HCT116 (cell line): ENCODE measurements around the gene TMEM51. TPM values are rescaled to one million over a fixed set of nuclear protein-coding genes. Genes with fewer than 3 reads are reported as not detected.

ENCODE experiments used
- ATAC-seq: fragments of 200-7000 bp; cut with Tn5 transposase; 2 replicates; pipeline ENCODE4 v1.9.1; 2020; ENCODE audit warnings: mild to moderate bottlenecking, moderate library complexity
- BruUV-seq: library from RNA; stranded (reverse); fragments of 400-500 nt; replicated peaks from 2 replicates; lab custom pipeline; 2021; lab: Mats Ljungman, UMichigan
- CTCF ChIA-PET: fragments of 300-600 bp; sonication (Branson Sonifier 250); formaldehyde crosslinking; loops from one replicate; lab custom pipeline; 2021; ENCODE audit warnings: antibody characterized with exemption; lab: Charles Lee
- POLR2A ChIA-PET: fragments of 300-600, 350-600 bp; sonication (Branson Sonifier 250); formaldehyde crosslinking; loops from one replicate; lab custom pipeline; 2021; ENCODE audit warnings: antibody characterized with exemption; lab: Charles Lee
- RAD21 ChIA-PET, 2 experiments: fragments of 300-600 bp; sonication (Branson Sonifier 250); formaldehyde crosslinking; loops; one replicate each; lab custom pipeline; 2023; ENCODE audit warnings: low total read pairs in 2 of 2; ENCODE audit not compliant: uncharacterized antibody in 2 of 2, unreplicated experiment in 2 of 2, low non-redundant PET in 1 of 2; lab: Charles Lee
- DNase-seq: peaks from one replicate; pipeline ENCODE4 v3.0.0-alpha.2; 2010; ENCODE audit warnings: low read depth, low spot score
- H2AFZ ChIP-seq: fragments of 200-600 bp; shearing (Covaris generic), sonication (generic); 2 replicates; pipeline ENCODE4 v1.6.1; 2017; ENCODE audit warnings: low read depth, mixed run types, mixed read lengths, antibody characterized with exemption, low read length; ENCODE audit not compliant: poor library complexity, severe bottlenecking
- H3K27ac ChIP-seq: 2 replicates; pipeline ENCODE4 v1.5.1; 2012; ENCODE audit warnings: low read depth, low read length
- H3K27me3 ChIP-seq: fragments of 200-600 bp; sonication (generic); 2 replicates; pipeline ENCODE4 v1.6.1; 2016; ENCODE audit warnings: mixed run types, low read length, mixed read lengths; ENCODE audit not compliant: insufficient read depth
- H3K36me3 ChIP-seq, 2 experiments: fragments of 200-500 bp in 1 of 2; fragments of 200-600 bp in 1 of 2; sonication (Bioruptor generic) in 1 of 2; sonication (generic) in 1 of 2; 2 replicates each; pipeline versions ENCODE4 v1.5.1 to v1.6.1; 2014 to 2016; ENCODE audit warnings: low read length in 2 of 2, inconsistent platforms in 1 of 2, mixed read lengths in 1 of 2, mixed run types in 1 of 2; ENCODE audit not compliant: insufficient read depth in 2 of 2, control insufficient read depth in 1 of 2
- H3K4me1 ChIP-seq, 2 experiments: fragments of 200-600 bp in 1 of 2; sonication (generic) in 1 of 2; 2 replicates each; pipeline versions ENCODE4 v1.5.1 to v1.6.1; 2012 to 2017; ENCODE audit warnings: low read length in 2 of 2, inconsistent platforms in 1 of 2, mild to moderate bottlenecking in 1 of 2, mixed read lengths in 1 of 2, mixed run types in 1 of 2, moderate library complexity in 1 of 2; ENCODE audit not compliant: insufficient read depth in 2 of 2, control insufficient read depth in 1 of 2
- H3K4me2 ChIP-seq: fragments of 200-600 bp; sonication (generic); 2 replicates; pipeline ENCODE4 v1.6.1; 2017; ENCODE audit warnings: mixed run types, low read length, mixed read lengths
- H3K4me3 ChIP-seq, 2 experiments: fragments of 200-600 bp in 1 of 2; sonication (generic) in 1 of 2; replicated peaks in 1 of 2; 2 replicates each; pipeline ENCODE4 v1.5.1; 2011 to 2016; ENCODE audit warnings: low read length in 2 of 2, control low read depth in 1 of 2, low read depth in 1 of 2, mild to moderate bottlenecking in 1 of 2, mixed read lengths in 1 of 2, mixed run types in 1 of 2
- H3K79me2 ChIP-seq: fragments of 200-600 bp; sonication (generic); 2 replicates; pipeline ENCODE4 v1.6.1; 2017; ENCODE audit warnings: mild to moderate bottlenecking, mixed run types, low read length, moderate library complexity, mixed read lengths; ENCODE audit not compliant: insufficient read depth
- H3K9ac ChIP-seq: fragments of 200-600 bp; sonication (generic); 2 replicates; pipeline ENCODE4 v1.6.1; 2016; ENCODE audit warnings: low read length, mixed read lengths
- H3K9me2 ChIP-seq: fragments of 200-600 bp; sonication (generic), shearing (Covaris generic); 2 replicates; pipeline ENCODE4 v1.6.1; 2017; ENCODE audit warnings: mixed run types, mild to moderate bottlenecking, moderate library complexity; ENCODE audit not compliant: insufficient read depth
- H3K9me3 ChIP-seq, 2 experiments: fragments of 200-500 bp in 1 of 2; fragments of 200-600 bp in 1 of 2; sonication (Bioruptor generic) in 1 of 2; sonication (generic) in 1 of 2; 2 replicates each; pipeline ENCODE4 v1.6.1; 2014 to 2017; ENCODE audit warnings: low read length in 2 of 2, mixed read lengths in 2 of 2, inconsistent platforms in 1 of 2, low read depth in 1 of 2, mild to moderate bottlenecking in 1 of 2, mixed run types in 1 of 2, moderate library complexity in 1 of 2; ENCODE audit not compliant: control insufficient read depth in 1 of 2, insufficient read depth in 1 of 2
- H4K20me1 ChIP-seq: fragments of 200-600 bp; sonication (generic), shearing (Covaris generic); 2 replicates; pipeline ENCODE4 v1.6.1; 2017; ENCODE audit warnings: mixed run types, mild to moderate bottlenecking, moderate library complexity; ENCODE audit not compliant: insufficient read depth
- CEBPB ChIP-seq: IDR thresholded peaks from 2 replicates; pipeline ENCODE4 v1.6.1; 2012; ENCODE audit warnings: low read depth
- POLR2AphosphoS5 ChIP-seq: IDR thresholded peaks from 2 replicates; pipeline ENCODE4 v1.6.1; 2011; ENCODE audit warnings: mild to moderate bottlenecking, low read depth, low read length, moderate library complexity
- SP1 ChIP-seq: IDR thresholded peaks from 2 replicates; pipeline ENCODE4 v1.6.1; 2012; ENCODE audit warnings: low read depth
- TCF7L2 ChIP-seq: IDR thresholded peaks from 2 replicates; pipeline ENCODE4 v1.7.0; 2011; ENCODE audit warnings: borderline replicate concordance, inconsistent platforms; ENCODE audit not compliant: insufficient read depth, insufficient read length; ENCODE audit errors: extremely low read depth
- YY1 ChIP-seq: IDR thresholded peaks from 2 replicates; pipeline ENCODE4 v1.6.1; 2011; ENCODE audit warnings: low read length, low read depth, moderate library complexity, mild to moderate bottlenecking; ENCODE audit not compliant: insufficient replicate concordance; ENCODE audit errors: extremely low read depth
- ZBTB33 ChIP-seq: IDR thresholded peaks from 2 replicates; pipeline ENCODE4 v1.6.1; 2011; ENCODE audit warnings: mild to moderate bottlenecking, low read length, moderate library complexity; ENCODE audit not compliant: insufficient replicate concordance; ENCODE audit errors: extremely low read depth
- ZFX ChIP-seq: fragments of 450-650 bp; IDR thresholded peaks from 2 replicates; pipeline ENCODE4 v1.6.1; 2017
- intact Hi-C: fragments of 100-400 bp; cut with micrococcal nuclease; formaldehyde crosslinking; loops from 2 replicates; pipeline ENCODE4 v1.10.0; 2022
- total RNA-seq: library from RNA; stranded (reverse); gene quantifications from one replicate; pipeline ENCODE4 v1.2.1, GENCODE V29; 2021; ENCODE audit not compliant: unreplicated experiment

Gene TMEM51
- total RNA-seq, 1 experiment from 2014 or later: 16.6 TPM

- Histone ChIP-seq H3K36me3 (0 out of 4 replicates have a peak, but pooled peaks cover 0 to 5% of the 10 kb centered on the region in 2 experiments), H4K20me1 (no peaks in the 10 kb centered on the region), H3K4me2 (no peak overlapping the region), H3K27ac (no peak overlapping the region), H2AFZ (no peak overlapping the region), H3K9me3 (no peaks in the 10 kb centered on the region), H3K9me2 (no peaks in the 10 kb centered on the region), H3K9ac (no peak overlapping the region), H3K27me3 (no peaks in the 10 kb centered on the region), H3K4me1 (peaks cover 5 to 27% of the 10 kb centered on the region in 2 experiments), H3K4me3 (no peak overlapping the region), H3K79me2 (peaks cover 87% of the 10 kb centered on the region)
- ATAC-seq (no peak), DNase-seq (no peak)
- ChIA-PET POLR2A (no interaction called here), CTCF (no interaction called here), RAD21 (no interaction called here)
- BruUV-seq: no TSS peak
- TF ChIP-seq SP1 (no peak), YY1 (no peak), ZBTB33 (no peak), POLR2AphosphoS5 (no peak), TCF7L2 (no peak), CEBPB (no peak), ZFX (no peak)
- intact Hi-C loops: no loop called here
Measured at GRCh38 chr1:15207829-15208429, 54.4 kb downstream of the TMEM51 start.
